C4-2B (cell line): ENCODE results near the gene PPP1R15B.

Source experiments
- CTCF ChIP-seq: fragments of 450-650 bp; conservative IDR thresholded peaks from 2 replicates; pipeline ENCODE4 v1.5.1; 2017; ENCODE audit warnings: mild to moderate bottlenecking
- ZFX ChIP-seq: fragments of 450-650 bp; IDR thresholded peaks from 2 replicates; pipeline ENCODE4 v1.6.1; 2017

- TF ChIP-seq CTCF (no peak), ZFX (no peak)
These were observed 53.8 kb downstream of the PPP1R15B start for GRCh38 chr1:204357551-204358490.
